H9 (cell line): ENCODE data around the gene RAB3B. TPM values are rescaled to one million over a fixed set of nuclear protein-coding genes. Genes with fewer than 3 reads are reported as not detected.

Experiments
- DNase-seq: peaks from one replicate; pipeline ENCODE4 v3.0.0-alpha.2; 2017
- H2AFZ ChIP-seq: one replicate; pipeline ENCODE4 v1.6.1; 2013; ENCODE audit warnings: mild to moderate bottlenecking, low read length, control low read depth, moderate library complexity
- H2AK5ac ChIP-seq: 2 replicates; pipeline ENCODE4 v1.6.1; 2013; ENCODE audit warnings: low read length, control low read depth, mixed read lengths; ENCODE audit not compliant: insufficient read length
- H2BK120ac ChIP-seq: one replicate; pipeline ENCODE4 v1.6.1; 2013; ENCODE audit warnings: low read depth, mild to moderate bottlenecking, low read length, control low read depth, inconsistent platforms; ENCODE audit not compliant: poor library complexity, severe bottlenecking
- H2BK12ac ChIP-seq: 2 replicates; pipeline ENCODE4 v1.6.1; 2013; ENCODE audit warnings: low read length, control low read depth, mixed read lengths, low read depth; ENCODE audit not compliant: insufficient read length
- H2BK15ac ChIP-seq: 2 replicates; pipeline ENCODE4 v1.6.1; 2013; ENCODE audit warnings: low read depth, low read length, control low read depth
- H2BK20ac ChIP-seq: one replicate; pipeline ENCODE4 v1.6.1; 2013; ENCODE audit warnings: low read depth, mild to moderate bottlenecking, low read length, control low read depth, inconsistent platforms; ENCODE audit not compliant: poor library complexity, severe bottlenecking
- H2BK5ac ChIP-seq: 2 replicates; pipeline ENCODE4 v1.6.1; 2013; ENCODE audit warnings: low read length, control low read depth, mixed read lengths; ENCODE audit not compliant: insufficient read length
- H3K14ac ChIP-seq: 2 replicates; pipeline ENCODE4 v1.6.1; 2013; ENCODE audit warnings: low read length, control low read depth; ENCODE audit not compliant: insufficient read depth
- H3K18ac ChIP-seq: 2 replicates; pipeline ENCODE4 v1.6.1; 2013; ENCODE audit warnings: low read depth, mild to moderate bottlenecking, mixed read lengths, low read length, control low read depth; ENCODE audit not compliant: insufficient read length
- H3K23ac ChIP-seq: 2 replicates; pipeline ENCODE4 v1.6.1; 2013; ENCODE audit warnings: low read length, control low read depth, mixed read lengths, low read depth; ENCODE audit not compliant: insufficient read length
- H3K23me2 ChIP-seq: 2 replicates; pipeline ENCODE4 v1.6.1; 2013; ENCODE audit warnings: low read depth, mild to moderate bottlenecking, mixed read lengths, low read length, control low read depth; ENCODE audit not compliant: insufficient read length, poor library complexity, severe bottlenecking
- H3K27ac ChIP-seq: 2 replicates; pipeline ENCODE4 v1.5.1; 2013; ENCODE audit warnings: low read length, control low read depth, mixed read lengths, low read depth; ENCODE audit not compliant: insufficient read length
- H3K27me3 ChIP-seq: 2 replicates; pipeline ENCODE4 v1.6.1; 2013; ENCODE audit warnings: low read length, control low read depth, inconsistent platforms; ENCODE audit not compliant: insufficient read depth
- H3K4ac ChIP-seq: 2 replicates; pipeline ENCODE4 v1.6.1; 2013; ENCODE audit warnings: low read depth, mild to moderate bottlenecking, control low read depth, inconsistent platforms, low read length, moderate library complexity
- H3K4me1 ChIP-seq: 2 replicates; pipeline ENCODE4 v1.6.1; 2013; ENCODE audit warnings: low read length, control low read depth, inconsistent platforms; ENCODE audit not compliant: insufficient read depth
- H3K4me2 ChIP-seq: 2 replicates; pipeline ENCODE4 v1.6.1; 2013; ENCODE audit warnings: low read length, control low read depth, mixed read lengths; ENCODE audit not compliant: insufficient read length, insufficient read depth
- H3K56ac ChIP-seq: 2 replicates; pipeline ENCODE4 v1.6.1; 2013; ENCODE audit warnings: low read depth, mild to moderate bottlenecking, mixed read lengths, low read length, control low read depth; ENCODE audit not compliant: insufficient read length
- H3K79me1 ChIP-seq: 2 replicates; pipeline ENCODE4 v1.6.1; 2013; ENCODE audit warnings: low read depth, mild to moderate bottlenecking, moderate library complexity, low read length, control low read depth, inconsistent platforms; ENCODE audit not compliant: insufficient read depth, poor library complexity, severe bottlenecking
- H3K79me2 ChIP-seq: 2 replicates; pipeline ENCODE4 v1.6.1; 2013; ENCODE audit warnings: low read length, control low read depth, inconsistent platforms; ENCODE audit not compliant: insufficient read depth
- H3K9ac ChIP-seq: 2 replicates; pipeline ENCODE4 v1.6.1; 2013; ENCODE audit warnings: low read length, control low read depth, mixed read lengths; ENCODE audit not compliant: insufficient read length; ENCODE audit errors: extremely low read depth
- H3K9me3 ChIP-seq: one replicate; pipeline ENCODE4 v1.6.1; 2013; ENCODE audit warnings: low read depth, low read length, inconsistent platforms; ENCODE audit not compliant: control insufficient read depth
- H3T11ph ChIP-seq: one replicate; pipeline ENCODE4 v1.6.1; 2013; ENCODE audit warnings: mild to moderate bottlenecking, low read length, control low read depth, inconsistent platforms
- H4K20me1 ChIP-seq: one replicate; pipeline ENCODE4 v1.6.1; 2013; ENCODE audit not compliant: control insufficient read depth, insufficient read length, insufficient read depth
- H4K5ac ChIP-seq: 2 replicates; pipeline ENCODE4 v1.6.1; 2013; ENCODE audit warnings: low read depth, mild to moderate bottlenecking, mixed read lengths, low read length, control low read depth; ENCODE audit not compliant: insufficient read length
- H4K8ac ChIP-seq: replicated peaks from 2 replicates; pipeline ENCODE4 v1.6.1; 2013; ENCODE audit warnings: low read length, control low read depth, mixed read lengths, low read depth; ENCODE audit not compliant: insufficient read length
- H4K91ac ChIP-seq: 2 replicates; pipeline ENCODE4 v1.6.1; 2013; ENCODE audit warnings: low read depth, mild to moderate bottlenecking, moderate library complexity, mixed read lengths, low read length, control low read depth; ENCODE audit not compliant: insufficient read length
- H3K27ac Mint-ChIP-seq, 3 experiments: 2 replicates in 2 of 3; 3 replicates in 1 of 3; pipeline ENCODE4 v1.8.0; 2020 to 2021; ENCODE audit warnings: mixed read lengths in 3 of 3, mild to moderate bottlenecking in 1 of 3, moderate library complexity in 1 of 3
- H3K27me3 Mint-ChIP-seq: 2 replicates; pipeline ENCODE4 v1.8.0; 2021; ENCODE audit warnings: low read depth, mild to moderate bottlenecking, moderate library complexity, mixed read lengths
- H3K36me3 Mint-ChIP-seq, 3 experiments: 2 replicates in 2 of 3; 3 replicates in 1 of 3; pipeline ENCODE4 v1.8.0; 2020 to 2021; ENCODE audit warnings: low read depth in 3 of 3, mixed read lengths in 3 of 3; ENCODE audit not compliant: insufficient read depth in 1 of 3
- H3K4me1 Mint-ChIP-seq, 2 experiments: 2 replicates each; pipeline ENCODE4 v1.8.0; 2020; ENCODE audit warnings: mixed read lengths in 2 of 2
- H3K4me3 Mint-ChIP-seq, 2 experiments: 2 replicates in 1 of 2; 3 replicates in 1 of 2; pipeline ENCODE4 v1.8.0; 2020 to 2021; ENCODE audit warnings: mild to moderate bottlenecking in 2 of 2, mixed read lengths in 2 of 2, moderate library complexity in 1 of 2
- H3K9me3 Mint-ChIP-seq, 2 experiments: 2 replicates in 1 of 2; 3 replicates in 1 of 2; pipeline ENCODE4 v1.8.0; 2020; ENCODE audit warnings: mild to moderate bottlenecking in 2 of 2, mixed read lengths in 2 of 2, moderate library complexity in 1 of 2
- WGBS: extraction: QIAGEN DNeasy Blood & Tissue Kit; methylation state at CpG from one replicate; pipeline ENCODE4 v1.1.7; 2013; ENCODE audit warnings: missing lambda C conversion rate, low lambda C conversion rate, mixed read lengths; ENCODE audit not compliant: insufficient read length; ENCODE audit errors: extremely low coverage; 5-methylcytosine and 5-hydroxymethylcytosine counted together
- total RNA-seq: library from RNA; stranded (reverse); gene quantifications from 2 replicates; pipeline ENCODE4 v1.2.1, GENCODE V29; 2021
- TF ChIP-seq, protein P1 (sequence below): fragments of 200-600 bp; sonication (generic); conservative IDR thresholded peaks from 3 replicates; pipeline ENCODE4 v1.8.0; 2021; ENCODE audit warnings: antibody characterized with exemption, mild to moderate bottlenecking

The RAB3B gene
- total RNA-seq, 1 experiment from 2014 or later = 30.6 TPM

DNA sequence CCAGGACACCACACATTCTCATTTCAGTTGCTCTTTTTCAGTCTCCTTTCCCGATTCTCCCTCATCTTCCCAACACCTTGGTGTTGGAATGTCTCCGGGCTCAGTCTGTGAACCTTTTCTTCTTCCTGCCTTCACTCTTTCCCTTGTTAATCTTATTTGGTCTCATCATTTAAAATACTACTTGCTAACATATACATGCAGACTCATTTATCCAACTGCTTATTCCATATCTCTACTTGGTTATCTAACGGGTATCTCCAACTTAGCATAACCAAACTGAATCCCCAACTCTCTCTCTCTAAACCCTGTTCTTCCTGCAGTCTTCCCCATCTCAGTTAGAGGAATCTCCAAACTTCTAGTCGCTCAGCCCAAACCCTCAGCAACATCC, 26.2 kb downstream of the RAB3B start:
- Histone ChIP-seq H3K79me2 (no peaks in the 10 kb centered on the region), H2AK5ac (no peak overlapping the region), H2AFZ (no peak overlapping the region), H3T11ph (no peak overlapping the region), H3K9ac (no peak overlapping the region), H2BK5ac (no peak overlapping the region), H4K20me1 (no peaks in the 10 kb centered on the region), H3K14ac (no peak overlapping the region), H2BK12ac (no peak overlapping the region), H3K18ac (no peak overlapping the region), H3K4me2 (no peak overlapping the region), H3K27ac (no peak overlapping the region), H4K8ac (no peak overlapping the region), H3K27me3 (no peaks in the 10 kb centered on the region), H4K5ac (no peak overlapping the region), H3K56ac (no peak overlapping the region), H3K23me2 (no peaks in the 10 kb centered on the region), H2BK120ac (no peak overlapping the region), H4K91ac (no peak overlapping the region), H3K4ac (no peak overlapping the region), H3K23ac (no peak overlapping the region), H2BK15ac (no peak overlapping the region), H3K9me3 (no peaks in the 10 kb centered on the region), H3K79me1 (no peaks in the 10 kb centered on the region), H3K4me1 (peaks cover 6% of the 10 kb centered on the region; the same call in 1 of the 2 replicates), H2BK20ac (no peak overlapping the region)
- DNase-seq = no peak
- TF ChIP-seq, protein P1, sequence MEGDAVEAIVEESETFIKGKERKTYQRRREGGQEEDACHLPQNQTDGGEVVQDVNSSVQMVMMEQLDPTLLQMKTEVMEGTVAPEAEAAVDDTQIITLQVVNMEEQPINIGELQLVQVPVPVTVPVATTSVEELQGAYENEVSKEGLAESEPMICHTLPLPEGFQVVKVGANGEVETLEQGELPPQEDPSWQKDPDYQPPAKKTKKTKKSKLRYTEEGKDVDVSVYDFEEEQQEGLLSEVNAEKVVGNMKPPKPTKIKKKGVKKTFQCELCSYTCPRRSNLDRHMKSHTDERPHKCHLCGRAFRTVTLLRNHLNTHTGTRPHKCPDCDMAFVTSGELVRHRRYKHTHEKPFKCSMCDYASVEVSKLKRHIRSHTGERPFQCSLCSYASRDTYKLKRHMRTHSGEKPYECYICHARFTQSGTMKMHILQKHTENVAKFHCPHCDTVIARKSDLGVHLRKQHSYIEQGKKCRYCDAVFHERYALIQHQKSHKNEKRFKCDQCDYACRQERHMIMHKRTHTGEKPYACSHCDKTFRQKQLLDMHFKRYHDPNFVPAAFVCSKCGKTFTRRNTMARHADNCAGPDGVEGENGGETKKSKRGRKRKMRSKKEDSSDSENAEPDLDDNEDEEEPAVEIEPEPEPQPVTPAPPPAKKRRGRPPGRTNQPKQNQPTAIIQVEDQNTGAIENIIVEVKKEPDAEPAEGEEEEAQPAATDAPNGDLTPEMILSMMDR = no peak
- H3K4me1 Mint-ChIP-seq = peaks cover 6 to 8% of the 10 kb centered on the region in 2 experiments; a peak in 2 of 4 replicates
- WGBS = no CpG with 5 or more reads among the region's 4 CpGs
- no peaks in the 10 kb centered on the region for H3K27me3 Mint-ChIP-seq
- H3K36me3 Mint-ChIP-seq = peaks cover 7 to 34% (median 22%) of the 10 kb centered on the region in 3 experiments
- no peaks in the 10 kb centered on the region for H3K9me3 Mint-ChIP-seq
- H3K4me3 Mint-ChIP-seq = no peak overlapping the region
- no peak overlapping the region for H3K27ac Mint-ChIP-seq
